K562 (cell line): Measurements from ENCODE around the gene PCDH9. TPM values are rescaled to one million over a fixed set of nuclear protein-coding genes. Genes with fewer than 3 reads are reported as not detected.

Experiments used
- ATAC-seq: fragments of 200-7000 bp; cut with Tn5 transposase; 3 replicates; pipeline ENCODE4 v1.9.1; 2020; ENCODE audit warnings: moderate library complexity
- BruUV-seq: library from RNA; stranded (reverse); fragments of 400-500 nt; replicated peaks from 2 replicates; lab custom pipeline; 2021; lab: Mats Ljungman, UMichigan
- CTCF ChIA-PET: fragments of 300-600 bp; formaldehyde crosslinking; extraction: SDS; loops from one replicate; lab custom pipeline; 2021; ENCODE audit warnings: low intra/inter-chr PET ratio; lab: Yijun Ruan, JAX
- POLR2A ChIA-PET: fragments of 300-600, 350-650 bp; sonication (Branson Sonifier 250); formaldehyde crosslinking; extraction: SDS; loops from one replicate; lab custom pipeline; 2021; ENCODE audit warnings: antibody characterized with exemption, inconsistent platforms; lab: Yijun Ruan, JAX
- DNase-seq, 4 experiments: peaks; one replicate each; pipeline versions ENCODE4 v3.0.0 to v3.0.0-alpha.2; 2011 to 2018; ENCODE audit warnings: low spot score in 3 of 4, mixed read lengths in 3 of 4; ENCODE audit errors: extremely low read depth in 1 of 4
- FAIRE-seq: peaks from 2 replicates; lab custom pipeline; 2011; peaks lifted over from hg19 to GRCh38; lab: Jason Lieb, UNC
- H2AFZ ChIP-seq: 2 replicates; pipeline ENCODE4 v1.6.0; 2011; ENCODE audit warnings: low read depth, low read length, control low read depth, inconsistent platforms
- H3K27ac ChIP-seq: fragments of 200-600 bp; 3 replicates; pipeline ENCODE4 v1.8.0; 2011; ENCODE audit warnings: low read depth, mild to moderate bottlenecking, control low read depth, inconsistent platforms, low read length, moderate library complexity, mixed read lengths; ENCODE audit errors: extremely low read depth
- H3K27me3 ChIP-seq, 2 experiments: fragments of 300-600 bp in 1 of 2; 2 replicates in 1 of 2; 3 replicates in 1 of 2; pipeline versions ENCODE4 v1.6.0 to v1.8.0; 2011; ENCODE audit warnings: inconsistent platforms in 2 of 2, low read length in 2 of 2, mild to moderate bottlenecking in 1 of 2, mixed read lengths in 1 of 2, moderate library complexity in 1 of 2; ENCODE audit not compliant: control insufficient read depth in 2 of 2, insufficient read depth in 2 of 2
- H3K36me3 ChIP-seq: fragments of 300-600 bp; 3 replicates; pipeline ENCODE4 v1.8.0; 2011; ENCODE audit warnings: mild to moderate bottlenecking, low read length, inconsistent platforms; ENCODE audit not compliant: control insufficient read depth, insufficient read depth
- H3K4me1 ChIP-seq, 2 experiments: fragments of 200-600 bp in 1 of 2; replicated peaks in 1 of 2; 2 replicates in 1 of 2; 3 replicates in 1 of 2; pipeline versions ENCODE4 v1.5.1 to v1.8.0; 2011; ENCODE audit warnings: inconsistent platforms in 2 of 2, low read length in 2 of 2, mild to moderate bottlenecking in 1 of 2, mixed read lengths in 1 of 2, moderate library complexity in 1 of 2; ENCODE audit not compliant: control insufficient read depth in 2 of 2, insufficient read depth in 2 of 2
- H3K4me2 ChIP-seq: 2 replicates; pipeline ENCODE4 v1.6.1; 2011; ENCODE audit warnings: low read length, control low read depth, inconsistent platforms, mixed read lengths; ENCODE audit not compliant: insufficient read depth
- H3K4me3 ChIP-seq: fragments of 200-600 bp; sonication (generic), shearing (Covaris generic); 2 replicates; pipeline ENCODE4 v1.5.1; 2016; ENCODE audit warnings: control low read depth, inconsistent platforms
- H3K79me2 ChIP-seq: fragments of 200-600 bp; 3 replicates; pipeline ENCODE4 v1.8.0; 2011; ENCODE audit warnings: low read length, inconsistent platforms; ENCODE audit not compliant: control insufficient read depth, insufficient read depth
- H3K9ac ChIP-seq, 2 experiments: 2 replicates each; pipeline versions ENCODE4 v1.6.0 to v1.6.1; 2011; ENCODE audit warnings: low read depth in 2 of 2, low read length in 2 of 2, control low read depth in 1 of 2, inconsistent platforms in 1 of 2, mild to moderate bottlenecking in 1 of 2, mixed read lengths in 1 of 2; ENCODE audit not compliant: insufficient read depth in 1 of 2
- H3K9me1 ChIP-seq: one replicate; pipeline ENCODE4 v1.6.0; 2011; ENCODE audit warnings: inconsistent platforms, mild to moderate bottlenecking, low read length, moderate library complexity; ENCODE audit not compliant: control insufficient read depth, insufficient read depth
- H3K9me3 ChIP-seq: replicated peaks from 2 replicates; pipeline ENCODE4 v1.5.1; 2011; ENCODE audit warnings: low read depth, low read length, inconsistent platforms; ENCODE audit not compliant: control insufficient read depth, insufficient read depth
- H4K20me1 ChIP-seq: replicated peaks from 2 replicates; pipeline ENCODE4 v1.6.1; 2011; ENCODE audit warnings: low read length, inconsistent platforms, mixed read lengths; ENCODE audit not compliant: control insufficient read depth, insufficient read depth
- ATF3 ChIP-seq, 2 experiments: fragments of 450-650 bp in 1 of 2; sonication (generic) in 1 of 2; formaldehyde crosslinking in 1 of 2; IDR thresholded peaks in 1 of 2; conservative IDR thresholded peaks in 1 of 2; 2 replicates each; pipeline versions ENCODE4 v1.6.1 to v1.8.1; 2016 to 2023; ENCODE audit warnings: mild to moderate bottlenecking in 2 of 2, moderate library complexity in 2 of 2, inconsistent platforms in 1 of 2, missing genetic modification reagents in 1 of 2
- ETV6 ChIP-seq, 3 experiments: fragments of 150-350 bp in 1 of 3; sonication (generic) in 1 of 3; formaldehyde crosslinking in 1 of 3; IDR thresholded peaks; 2 replicates each; pipeline versions ENCODE4 v1.6.1 to v1.8.0; 2014 to 2022; ENCODE audit warnings: borderline replicate concordance in 2 of 3, low read depth in 2 of 3, antibody characterized with exemption in 1 of 3, low read length in 1 of 3, mild to moderate bottlenecking in 1 of 3, missing genetic modification reagents in 1 of 3
- GTF2B ChIP-seq: IDR thresholded peaks from 2 replicates; pipeline ENCODE4 v1.6.1; 2011; ENCODE audit not compliant: insufficient read length; ENCODE audit errors: extremely low read depth
- NCOA1 ChIP-seq: fragments of 450-650 bp; IDR thresholded peaks from 2 replicates; pipeline ENCODE4 v1.6.1; 2016; ENCODE audit warnings: low read depth
- NFE2L1 ChIP-seq: fragments of 450-650 bp; IDR thresholded peaks from 2 replicates; pipeline ENCODE4 v1.6.1; 2016; ENCODE audit warnings: missing genetic modification characterization, low read depth, mild to moderate bottlenecking, missing compliant biosample characterization, moderate library complexity, borderline replicate concordance
- NR3C1 ChIP-seq: sonication (generic); formaldehyde crosslinking; IDR thresholded peaks from 2 replicates; pipeline ENCODE4 v1.8.1; 2022; ENCODE audit warnings: missing genetic modification reagents
- OTX1 ChIP-seq: fragments of 450-650 bp; formaldehyde crosslinking; IDR thresholded peaks from 2 replicates; pipeline ENCODE4 v1.4.0; 2022; ENCODE audit warnings: mild to moderate bottlenecking
- PHB ChIP-seq: fragments of 250-450 bp; sonication (Bioruptor Pico); IDR thresholded peaks from 2 replicates; pipeline ENCODE4 v1.5.0; 2021
- PHF21A ChIP-seq: fragments of 450-650 bp; IDR thresholded peaks from 2 replicates; pipeline ENCODE4 v1.6.1; 2017; ENCODE audit warnings: low read depth, borderline replicate concordance
- RBM14 ChIP-seq: fragments of 200-400 bp; formaldehyde crosslinking; IDR thresholded peaks from 2 replicates; pipeline ENCODE4 v1.6.1; 2018; ENCODE audit warnings: low read depth, mild to moderate bottlenecking, low read length, moderate library complexity, borderline replicate concordance; ENCODE audit not compliant: insufficient read depth
- ZFP91 ChIP-seq: sonication (generic); formaldehyde crosslinking; IDR thresholded peaks from 2 replicates; pipeline ENCODE4 v1.8.0; 2022; ENCODE audit warnings: mild to moderate bottlenecking, missing genetic modification reagents
- ZNF395 ChIP-seq: fragments of 200-800 bp; sonication (Bioruptor generic); IDR thresholded peaks from 2 replicates; pipeline ENCODE4 v1.6.1; 2017; ENCODE audit warnings: missing genetic modification characterization, missing compliant biosample characterization
- ZNF408 ChIP-seq: fragments of 250-450 bp; sonication (Bioruptor Pico); IDR thresholded peaks from 2 replicates; pipeline ENCODE4 v1.4.0; 2020; ENCODE audit warnings: low read depth, mild to moderate bottlenecking, moderate library complexity
- WGBS: fragments of 100-300 bp; shearing (Covaris generic); methylation state at CpG from one replicate; pipeline ENCODE4 v1.1.6; 2016; ENCODE audit warnings: low coverage, mixed read lengths; ENCODE audit not compliant: insufficient coverage; ENCODE audit errors: missing lambda C conversion rate; 5-methylcytosine and 5-hydroxymethylcytosine counted together
- in situ Hi-C: fragments of 300-500 bp; cut with MboI; formaldehyde crosslinking; loops from 4 replicates; pipeline ENCODE4 v1.15.0; 2018; ENCODE audit warnings: inconsistent platforms, mixed read lengths
- intact Hi-C: fragments of 100-400 bp; cut with micrococcal nuclease; formaldehyde crosslinking; loops from 2 replicates; pipeline ENCODE4 v1.14.2; 2022
- polyA plus RNA-seq, 8 experiments: library from polyadenylated mRNA; depleted of rRNA in 4 of 8; stranded (reverse) in 5 of 8; unstranded in 3 of 8; fragments of >200 nt; fragmentation: Nextera tagmentation in 2 of 8; fragmentation: Illumina TruSeq in 1 of 8; extraction: Ambion mirVana in 2 of 8; extraction: Trizol in 1 of 8; gene quantifications; 2 replicates each; pipeline versions ENCODE4 v1.2.1 to v1.2.3, GENCODE V29; 2011 to 2014; ENCODE audit warnings: inconsistent platforms in 1 of 8, missing spikeins in 1 of 8
- total RNA-seq, 7 experiments: library from RNA; depleted of rRNA in 6 of 7; stranded (reverse); fragments of >200 nt in 6 of 7; fragmentation: Illumina TruSeq in 2 of 7; extraction: Trizol in 2 of 7; gene quantifications; 2 replicates each; pipeline versions ENCODE4 v1.2.1 to v1.2.3, GENCODE V29; 2011 to 2021; ENCODE audit warnings: low replicate concordance in 1 of 7

PCDH9 gene
- total and polyA plus RNA-seq, 9 of the 15 experiments (the other 6 are each of a cell fraction or from before 2014, with no cell fraction given) = 1.1 to 6.7 (median 4.9) TPM

- BruUV-seq = no TSS peak
- H3K27ac ChIP-seq = no peak overlapping the region
- in situ Hi-C loops = no loop called here
- no peaks in the 10 kb centered on the region for H3K27me3 ChIP-seq
- H3K4me1 ChIP-seq = no peaks in the 10 kb centered on the region
- FAIRE-seq = no peak
- intact Hi-C loops = no loop called here
- no peak overlapping the region for H3K4me3 ChIP-seq
- H3K9ac ChIP-seq = no peak overlapping the region
- DNase-seq = no peak
- H3K9me1 ChIP-seq = no peaks in the 10 kb centered on the region
- CTCF ChIA-PET = no interaction called here
- no peaks in the 10 kb centered on the region for H3K36me3 ChIP-seq
- no peak overlapping the region for H3K4me2 ChIP-seq
- ATAC-seq = no peak
- H2AFZ ChIP-seq = no peak overlapping the region
- 38% methylated on average over 3 of the region's 3 CpGs for WGBS
- no peaks in the 10 kb centered on the region for H3K9me3 ChIP-seq
- H3K79me2 ChIP-seq = no peaks in the 10 kb centered on the region
- POLR2A ChIA-PET = no interaction called here
- H4K20me1 ChIP-seq = no peaks in the 10 kb centered on the region
- TF ChIP-seq OTX1 (CRISPR knock-in tag) (no peak), NCOA1 (no peak), GTF2B (no peak), ZFP91 (no peak), ETV6 (IDR thresholded peaks at IDR 0.05; ENCODE audit: borderline replicate concordance in 1 of 2, low read depth in 2 of 2, low read length in 1 of 2) (no peak), ETV6 (CRISPR knock-in tag; IDR thresholded peaks at IDR 0.05; ENCODE audit: borderline replicate concordance) (no peak), ATF3 (IDR thresholded peaks at IDR 0.05) (no peak), ATF3 (CRISPR knock-in tag; conservative IDR thresholded peaks at IDR 0.05) (no peak), PHF21A (no peak), NR3C1 (CRISPR knock-in tag) (no peak), RBM14 (no peak), NFE2L1 (tag) (no peak), PHB (CRISPR knock-in tag) (no peak), ZNF395 (CRISPR knock-in tag) (no peak), ZNF408 (no peak)
These were observed 286.6 kb downstream of the PCDH9 start for GRCh38 chr13:66943530-66943929.
